Measurements from ENCODE around the gene LAMA1.

DNA sequence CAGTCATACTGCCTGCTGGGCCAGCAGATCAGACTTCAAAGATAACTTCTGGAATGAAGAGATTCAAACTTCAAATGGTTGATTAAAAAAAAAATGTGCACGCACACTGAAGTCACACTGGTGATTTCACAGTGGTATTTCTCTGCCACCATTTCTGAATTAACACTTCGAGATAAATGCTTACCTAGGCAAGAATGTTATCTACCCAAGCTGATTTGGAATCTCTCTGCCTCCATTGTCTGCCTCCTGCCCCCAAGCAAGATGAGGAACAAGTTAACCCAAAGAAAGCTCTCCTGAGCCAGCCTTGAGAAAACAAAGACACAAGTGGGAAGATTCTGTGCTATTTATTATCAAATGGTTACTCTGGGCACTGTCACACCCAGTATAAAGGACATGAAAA, 6.5 kb downstream of the LAMA1 start:
- TF ChIP-seq, protein P1, sequence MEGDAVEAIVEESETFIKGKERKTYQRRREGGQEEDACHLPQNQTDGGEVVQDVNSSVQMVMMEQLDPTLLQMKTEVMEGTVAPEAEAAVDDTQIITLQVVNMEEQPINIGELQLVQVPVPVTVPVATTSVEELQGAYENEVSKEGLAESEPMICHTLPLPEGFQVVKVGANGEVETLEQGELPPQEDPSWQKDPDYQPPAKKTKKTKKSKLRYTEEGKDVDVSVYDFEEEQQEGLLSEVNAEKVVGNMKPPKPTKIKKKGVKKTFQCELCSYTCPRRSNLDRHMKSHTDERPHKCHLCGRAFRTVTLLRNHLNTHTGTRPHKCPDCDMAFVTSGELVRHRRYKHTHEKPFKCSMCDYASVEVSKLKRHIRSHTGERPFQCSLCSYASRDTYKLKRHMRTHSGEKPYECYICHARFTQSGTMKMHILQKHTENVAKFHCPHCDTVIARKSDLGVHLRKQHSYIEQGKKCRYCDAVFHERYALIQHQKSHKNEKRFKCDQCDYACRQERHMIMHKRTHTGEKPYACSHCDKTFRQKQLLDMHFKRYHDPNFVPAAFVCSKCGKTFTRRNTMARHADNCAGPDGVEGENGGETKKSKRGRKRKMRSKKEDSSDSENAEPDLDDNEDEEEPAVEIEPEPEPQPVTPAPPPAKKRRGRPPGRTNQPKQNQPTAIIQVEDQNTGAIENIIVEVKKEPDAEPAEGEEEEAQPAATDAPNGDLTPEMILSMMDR (IDR thresholded peaks at IDR 0.05): no peak
- TF ChIP-seq POLR2A (IDR thresholded peaks at IDR 0.05): no peak
